Activated CD4-positive, alpha-beta T cell treated with anti-CD3 and anti-CD28 coated beads, Interleukin-2, amount 10 ng/mL, durations not matched to agents 24 days and 14 days (primary cell): ENCODE data around the gene SLC22A23. TPM values are rescaled to one million over a fixed set of nuclear protein-coding genes. Genes with fewer than 3 reads are reported as not detected.

ENCODE experiments used
- DNase-seq: peaks from one replicate; pipeline ENCODE4 v3.0.0; 2022
- H3K27ac Mint-ChIP-seq: one replicate; pipeline ENCODE4 v1.8.0; 2022; ENCODE audit warnings: mild to moderate bottlenecking, mixed read lengths
- H3K27me3 Mint-ChIP-seq: one replicate; pipeline ENCODE4 v1.8.0; 2022; ENCODE audit warnings: mixed read lengths
- H3K36me3 Mint-ChIP-seq: one replicate; pipeline ENCODE4 v1.8.0; 2022; ENCODE audit warnings: low read depth, mild to moderate bottlenecking, mixed read lengths
- H3K4me1 Mint-ChIP-seq: one replicate; pipeline ENCODE4 v1.8.0; 2021; ENCODE audit warnings: mixed read lengths
- H3K4me3 Mint-ChIP-seq: one replicate; pipeline ENCODE4 v1.8.0; 2022; ENCODE audit warnings: mild to moderate bottlenecking, moderate library complexity, mixed read lengths
- H3K9me3 Mint-ChIP-seq: one replicate; pipeline ENCODE4 v1.8.0; 2021; ENCODE audit warnings: mixed read lengths
- intact Hi-C: fragments of 100-400 bp; cut with micrococcal nuclease; formaldehyde crosslinking; loops from one replicate; pipeline ENCODE4 v1.15.1; 2023
- total RNA-seq: library from RNA; stranded (reverse); gene quantifications from 2 replicates; pipeline ENCODE4 v1.2.3, GENCODE V29; 2022

SLC22A23 gene
- total RNA-seq, 1 donor from 2014 or later, result 0.12 TPM

DNA sequence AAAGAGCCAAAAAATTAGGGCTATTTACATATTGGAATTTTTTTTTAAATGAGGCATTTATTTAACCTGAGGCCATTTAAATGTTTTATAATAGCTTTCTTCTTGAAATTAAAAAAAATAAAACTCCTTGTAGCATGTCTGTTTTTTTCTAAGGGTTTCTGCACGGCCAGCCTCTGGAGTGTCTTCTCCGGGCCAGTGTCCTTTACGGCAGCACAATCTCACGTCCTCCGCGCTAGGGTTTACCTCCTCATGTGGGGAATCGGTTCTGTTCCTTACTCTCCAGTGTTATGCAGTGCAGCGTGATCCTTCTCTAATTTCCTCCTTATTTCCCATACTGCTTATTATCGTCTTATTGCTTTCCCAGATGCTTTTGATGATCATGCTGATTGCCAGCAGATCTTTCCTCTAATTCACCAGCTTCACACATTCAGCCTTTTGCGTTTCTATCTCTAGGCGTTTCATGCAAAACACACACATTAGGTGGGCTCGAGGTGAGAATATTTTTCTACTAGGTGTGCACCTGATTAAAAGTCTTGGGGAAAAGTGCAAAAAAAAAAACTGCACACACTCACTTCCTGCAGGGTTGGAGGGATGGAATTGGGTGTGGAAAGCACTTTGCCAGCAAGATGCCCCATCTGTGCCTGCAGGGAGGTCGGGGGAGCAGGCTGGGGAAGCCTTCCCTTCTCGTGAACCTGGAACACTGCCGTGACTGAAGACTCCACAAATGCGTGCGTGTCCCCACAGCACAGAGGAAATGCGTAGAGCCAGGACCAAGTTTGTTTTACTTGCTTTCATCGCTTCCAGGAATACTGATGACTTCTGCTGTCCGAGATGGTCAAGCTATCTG lies 142.0 kb downstream of the SLC22A23 start:
- intact Hi-C loops, result no loop called here
- peaks cover 13% of the 10 kb centered on the region for H3K4me1 Mint-ChIP-seq
- H3K27me3 Mint-ChIP-seq, result peaks cover 27% of the 10 kb centered on the region
- H3K27ac Mint-ChIP-seq, result no peak overlapping the region
- no peaks in the 10 kb centered on the region for H3K36me3 Mint-ChIP-seq
- H3K4me3 Mint-ChIP-seq, result no peak overlapping the region
- DNase-seq, result no peak
- no peaks in the 10 kb centered on the region for H3K9me3 Mint-ChIP-seq

DNA sequence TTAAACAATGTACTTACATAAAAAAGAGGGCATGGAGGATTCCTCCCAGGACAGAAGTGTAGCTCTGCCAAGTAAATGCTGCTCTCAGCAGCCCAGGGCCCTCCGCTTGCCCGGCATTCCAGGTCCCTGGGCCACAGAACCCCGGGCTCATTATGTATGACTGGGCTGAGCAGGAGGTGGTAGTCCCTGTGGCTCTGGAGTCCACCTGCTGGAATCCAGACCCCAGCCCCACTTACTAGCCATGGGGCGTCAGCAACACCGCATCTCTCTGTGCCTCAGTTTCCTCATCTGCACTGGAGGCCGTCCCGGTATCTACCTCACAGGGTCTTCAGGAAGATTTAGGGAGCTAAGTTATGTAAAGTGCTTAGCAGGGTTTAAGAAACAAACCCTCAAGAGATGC lies 142.7 kb downstream of the SLC22A23 start:
- intact Hi-C loops, result no loop called here
- no peak for DNase-seq
- H3K27me3 Mint-ChIP-seq, result peaks cover 21% of the 10 kb centered on the region
- no peaks in the 10 kb centered on the region for H3K9me3 Mint-ChIP-seq
- peaks cover 13% of the 10 kb centered on the region for H3K4me1 Mint-ChIP-seq
- no peaks in the 10 kb centered on the region for H3K36me3 Mint-ChIP-seq
- no peak overlapping the region for H3K4me3 Mint-ChIP-seq
- H3K27ac Mint-ChIP-seq, result no peak overlapping the region

DNA sequence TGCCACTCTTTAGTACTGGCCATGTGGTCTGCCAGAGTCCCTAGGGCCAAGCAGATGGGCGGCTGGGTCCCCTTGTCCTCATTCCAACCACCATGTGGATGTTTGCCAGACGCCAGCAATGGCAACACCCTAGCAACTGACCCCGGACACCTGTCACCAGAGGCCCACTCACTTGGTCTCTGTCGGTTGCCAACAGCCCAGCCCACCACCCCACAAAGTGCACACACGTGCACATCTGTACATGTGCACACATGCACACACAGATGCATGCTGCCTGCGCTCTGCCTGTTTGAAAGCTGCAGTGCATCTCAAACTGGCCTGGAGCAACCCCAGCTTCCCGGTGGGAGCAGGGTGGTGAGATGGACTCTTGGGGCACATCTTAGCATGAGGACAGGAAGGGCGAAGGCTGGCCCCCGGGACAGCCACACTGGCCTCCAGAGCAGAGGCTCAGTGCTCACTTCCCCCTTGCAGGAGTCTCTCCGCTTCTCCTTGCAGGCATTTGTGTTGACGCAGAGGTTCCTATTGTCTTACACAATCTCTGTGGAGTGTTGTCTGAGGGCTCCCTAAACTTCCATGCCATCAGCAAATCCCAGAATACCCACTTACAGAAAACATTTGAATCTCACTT lies 144.1 kb downstream of the SLC22A23 start:
- Mint-ChIP-seq H3K36me3 (no peaks in the 10 kb centered on the region), H3K4me3 (no peak overlapping the region), H3K27ac (no peak overlapping the region), H3K4me1 (peaks cover 2% of the 10 kb centered on the region), H3K27me3 (peaks cover 10% of the 10 kb centered on the region), H3K9me3 (no peaks in the 10 kb centered on the region)
- no peak for DNase-seq
- intact Hi-C loops, result no loop called here

DNA sequence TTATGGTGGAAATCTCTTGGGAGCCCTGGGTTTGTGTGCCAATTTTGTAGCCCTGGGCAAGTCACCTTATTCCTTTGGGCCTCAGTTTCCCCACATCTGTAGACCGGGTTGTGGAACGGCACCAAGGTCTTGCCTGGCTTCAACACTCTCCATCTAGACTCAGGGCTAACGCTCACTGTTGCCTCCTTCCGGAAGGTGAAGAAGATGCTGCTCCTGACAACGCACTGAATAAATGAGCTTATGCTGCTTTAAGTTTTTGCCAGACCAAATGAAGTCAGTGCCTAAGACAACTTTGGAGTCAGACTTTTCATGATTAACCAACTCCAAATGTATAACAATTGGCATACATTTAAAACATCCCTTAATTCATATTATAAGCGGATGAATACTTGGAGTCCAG lies 145.0 kb downstream of the SLC22A23 start:
- no peak for DNase-seq
- Mint-ChIP-seq H3K36me3 (no peaks in the 10 kb centered on the region), H3K4me1 (no peaks in the 10 kb centered on the region), H3K27me3 (peaks cover 2% of the 10 kb centered on the region), H3K27ac (no peak overlapping the region), H3K4me3 (no peak overlapping the region), H3K9me3 (no peaks in the 10 kb centered on the region)
- intact Hi-C loops, result no loop called here

DNA sequence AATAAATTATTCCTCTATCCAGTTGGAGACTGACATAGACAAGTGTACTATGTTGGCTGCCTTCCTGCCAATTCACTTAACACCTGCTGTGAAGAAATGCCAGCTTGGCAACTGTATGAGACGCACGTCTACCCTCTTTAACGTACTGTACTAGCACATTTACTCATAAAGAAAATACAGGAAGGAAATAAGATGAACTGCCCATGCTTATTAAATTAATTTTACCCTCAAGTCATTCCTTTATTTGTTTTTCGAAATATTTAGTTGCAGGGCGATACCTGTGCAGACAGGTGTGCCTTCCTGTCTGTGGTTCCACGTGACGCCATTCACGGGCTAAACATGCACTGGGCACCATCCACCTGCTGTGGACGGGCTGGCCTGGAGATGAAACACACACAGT lies 146.1 kb downstream of the SLC22A23 start:
- no peaks in the 10 kb centered on the region for H3K4me1 Mint-ChIP-seq
- no peak overlapping the region for H3K4me3 Mint-ChIP-seq
- no peaks in the 10 kb centered on the region for H3K27me3 Mint-ChIP-seq
- no peaks in the 10 kb centered on the region for H3K9me3 Mint-ChIP-seq
- intact Hi-C loops, result no loop called here
- no peak overlapping the region for H3K27ac Mint-ChIP-seq
- no peak for DNase-seq
- H3K36me3 Mint-ChIP-seq, result no peaks in the 10 kb centered on the region

DNA sequence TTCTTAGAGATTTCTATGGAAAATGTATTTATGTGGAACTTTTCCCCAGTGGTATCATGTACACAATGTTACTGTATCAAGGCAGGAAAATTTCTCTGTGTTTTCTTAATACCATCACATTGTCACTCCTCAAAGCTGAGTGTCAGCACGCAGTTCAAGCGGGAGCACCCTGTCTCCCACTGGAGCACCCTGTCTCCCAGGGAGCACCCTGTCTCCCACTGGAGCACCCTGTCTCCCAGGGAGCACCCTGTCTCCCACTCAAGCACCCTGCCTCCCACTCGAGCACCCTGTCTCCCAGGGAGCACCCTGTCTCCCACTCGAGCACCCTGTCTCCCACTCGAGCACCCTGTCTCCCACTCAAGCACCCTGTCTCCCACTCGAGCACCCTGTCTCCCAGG lies 146.8 kb downstream of the SLC22A23 start:
- DNase-seq, result no peak
- intact Hi-C loops, result no loop called here
- H3K36me3 Mint-ChIP-seq, result no peaks in the 10 kb centered on the region
- H3K4me3 Mint-ChIP-seq, result no peak overlapping the region
- H3K27ac Mint-ChIP-seq, result no peak overlapping the region
- H3K4me1 Mint-ChIP-seq, result no peaks in the 10 kb centered on the region
- H3K27me3 Mint-ChIP-seq, result no peaks in the 10 kb centered on the region
- H3K9me3 Mint-ChIP-seq, result peaks cover 4% of the 10 kb centered on the region

DNA sequence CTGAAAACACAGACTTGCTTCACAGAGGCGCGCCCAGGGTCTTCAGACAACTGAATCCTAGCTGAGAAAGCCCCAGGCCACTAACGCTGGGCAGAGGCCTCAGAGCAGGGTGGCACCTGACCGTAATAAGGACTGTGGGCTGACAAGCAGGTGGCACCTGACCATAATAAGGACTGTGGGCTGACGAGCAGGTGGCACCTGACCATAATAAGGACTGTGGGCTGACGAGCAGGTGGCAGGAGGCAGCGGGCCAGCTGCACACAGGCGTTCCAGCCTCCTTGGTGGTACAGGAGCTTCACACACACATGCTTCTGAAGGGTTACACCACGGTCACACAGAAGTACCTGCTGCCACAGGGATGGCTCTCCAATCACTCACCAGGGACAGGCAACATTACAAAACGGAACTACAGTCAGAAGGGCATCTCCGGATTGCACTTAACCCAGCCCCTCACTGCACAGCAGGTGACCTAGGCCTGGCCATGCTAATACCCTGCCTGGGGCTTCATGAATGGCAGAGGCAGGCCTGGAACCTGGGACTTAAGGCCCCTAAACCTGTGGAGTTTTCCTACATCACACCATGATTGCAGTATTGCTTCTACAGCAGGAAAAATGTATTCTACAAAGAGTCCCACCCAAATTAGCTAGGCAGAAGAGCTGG lies 147.3 kb downstream of the SLC22A23 start:
- Mint-ChIP-seq H3K4me3 (no peak overlapping the region), H3K36me3 (no peaks in the 10 kb centered on the region), H3K27ac (no peak overlapping the region), H3K4me1 (no peaks in the 10 kb centered on the region), H3K27me3 (no peaks in the 10 kb centered on the region), H3K9me3 (peaks cover 4% of the 10 kb centered on the region)
- intact Hi-C loops, result no loop called here
- DNase-seq, result no peak

DNA sequence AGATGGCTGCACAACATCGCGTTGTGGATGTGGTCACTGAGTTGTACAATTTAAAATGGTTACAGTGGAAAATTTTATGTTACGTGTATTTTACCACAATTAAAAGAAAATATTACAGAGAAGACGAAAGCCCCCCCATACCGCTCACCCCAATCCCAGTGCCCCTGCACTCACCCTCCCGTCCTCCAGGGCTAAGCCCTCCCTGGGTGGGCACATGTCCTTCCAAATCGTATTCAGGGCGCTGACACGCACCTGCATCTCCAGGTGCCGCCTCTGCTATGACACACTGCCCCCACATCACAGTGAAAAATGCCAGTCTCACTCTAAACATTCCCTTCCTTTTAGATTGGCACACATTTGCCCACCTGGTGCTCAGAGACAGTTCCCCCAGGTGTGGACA lies 148.7 kb downstream of the SLC22A23 start:
- no peaks in the 10 kb centered on the region for H3K4me1 Mint-ChIP-seq
- no peak overlapping the region for H3K27ac Mint-ChIP-seq
- no peaks in the 10 kb centered on the region for H3K36me3 Mint-ChIP-seq
- H3K9me3 Mint-ChIP-seq, result peaks cover 4% of the 10 kb centered on the region
- intact Hi-C loops, result no loop called here
- no peaks in the 10 kb centered on the region for H3K27me3 Mint-ChIP-seq
- no peak overlapping the region for H3K4me3 Mint-ChIP-seq
- no peak for DNase-seq

DNA sequence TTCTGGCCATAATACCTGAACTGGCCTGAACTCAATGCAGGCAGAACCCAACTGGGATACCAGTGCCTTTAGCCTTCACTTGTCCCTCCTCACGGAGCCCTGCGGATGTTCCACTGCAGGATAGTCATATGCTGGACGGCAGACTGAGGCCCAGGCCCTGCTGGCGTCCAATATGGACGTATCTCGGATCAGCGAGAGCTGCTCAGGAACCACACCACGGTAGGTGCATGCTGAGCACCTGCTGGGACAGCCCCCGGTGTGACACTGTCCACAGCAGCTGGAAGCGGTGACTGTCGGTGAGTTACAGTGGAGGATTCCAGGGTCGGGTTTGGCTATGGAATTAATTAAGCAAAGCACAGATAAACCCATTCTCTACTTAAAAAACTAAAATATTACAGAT lies 149.4 kb downstream of the SLC22A23 start:
- H3K27ac Mint-ChIP-seq, result no peak overlapping the region
- H3K9me3 Mint-ChIP-seq, result peaks cover 4% of the 10 kb centered on the region
- no peak overlapping the region for H3K4me3 Mint-ChIP-seq
- DNase-seq, result no peak
- intact Hi-C loops, result no loop called here
- H3K36me3 Mint-ChIP-seq, result no peaks in the 10 kb centered on the region
- peaks cover 4% of the 10 kb centered on the region for H3K27me3 Mint-ChIP-seq
- H3K4me1 Mint-ChIP-seq, result no peaks in the 10 kb centered on the region

DNA sequence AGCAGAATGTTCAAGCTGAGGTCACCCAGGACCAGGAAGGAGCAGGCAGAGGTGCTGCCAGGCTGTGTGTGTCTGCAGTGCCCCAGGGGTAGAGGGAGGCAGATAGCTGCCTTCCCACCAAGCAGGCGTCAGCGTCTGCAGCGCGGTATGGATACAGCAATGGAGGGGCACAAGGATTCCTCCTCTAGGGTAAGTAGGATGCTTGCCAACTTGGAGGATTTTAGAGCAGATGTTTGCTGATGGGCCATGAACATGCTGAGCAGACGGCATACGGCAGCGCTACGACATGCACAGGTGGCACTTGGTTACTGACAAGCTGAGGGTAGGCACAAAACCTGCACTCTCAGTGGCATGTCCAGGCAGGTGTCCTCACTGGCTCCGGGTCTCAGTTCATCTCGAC lies 150.0 kb downstream of the SLC22A23 start:
- Mint-ChIP-seq H3K36me3 (no peaks in the 10 kb centered on the region), H3K4me1 (no peaks in the 10 kb centered on the region), H3K4me3 (no peak overlapping the region), H3K27ac (no peak overlapping the region), H3K27me3 (peaks cover 4% of the 10 kb centered on the region), H3K9me3 (peaks cover 4% of the 10 kb centered on the region)
- no peak for DNase-seq
- intact Hi-C loops, result no loop called here

DNA sequence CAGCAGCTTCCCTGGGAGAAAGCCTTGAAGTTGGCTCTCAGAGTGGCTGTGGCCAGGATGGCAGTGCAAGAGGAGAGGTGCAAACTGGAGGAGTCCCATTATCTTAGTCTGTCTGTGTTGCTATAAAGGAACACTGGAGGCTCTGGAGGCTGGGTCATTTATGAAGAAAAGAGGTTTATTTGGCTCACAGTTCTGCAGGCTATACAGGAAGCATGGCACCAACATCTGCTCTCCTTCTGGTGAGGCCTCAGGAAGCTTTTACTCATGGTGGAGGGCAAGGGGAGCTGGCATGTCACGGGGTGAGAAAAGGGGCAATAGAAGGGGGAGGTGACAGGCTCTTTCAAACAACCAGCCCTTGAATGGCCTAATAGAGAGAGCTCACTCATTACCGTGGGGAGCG lies 151.0 kb downstream of the SLC22A23 start:
- H3K27me3 Mint-ChIP-seq, result peaks cover 8% of the 10 kb centered on the region
- no peak overlapping the region for H3K27ac Mint-ChIP-seq
- H3K9me3 Mint-ChIP-seq, result peaks cover 4% of the 10 kb centered on the region
- no peak overlapping the region for H3K4me3 Mint-ChIP-seq
- intact Hi-C loops, result no loop called here
- DNase-seq, result no peak
- no peaks in the 10 kb centered on the region for H3K4me1 Mint-ChIP-seq
- no peaks in the 10 kb centered on the region for H3K36me3 Mint-ChIP-seq

DNA sequence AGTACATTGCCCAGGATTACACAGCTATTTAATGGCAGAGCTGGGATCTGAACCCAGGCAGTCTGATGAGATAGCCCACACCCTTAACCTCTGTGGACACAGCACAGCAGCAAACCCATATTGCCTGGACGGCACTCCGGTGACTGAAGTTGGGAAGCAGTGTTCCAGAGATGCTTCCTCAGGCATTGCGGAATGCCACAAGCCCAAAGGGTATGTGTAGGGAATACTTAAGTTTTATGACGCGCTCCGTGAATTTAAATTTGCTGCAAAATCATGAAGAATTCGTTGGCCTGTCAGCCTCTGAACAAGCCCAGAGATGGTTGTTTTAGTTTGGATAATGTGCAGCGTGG lies 151.7 kb downstream of the SLC22A23 start:
- DNase-seq, result no peak
- Mint-ChIP-seq H3K4me3 (no peak overlapping the region), H3K9me3 (peaks cover 4% of the 10 kb centered on the region), H3K27ac (no peak overlapping the region), H3K4me1 (no peaks in the 10 kb centered on the region), H3K36me3 (no peaks in the 10 kb centered on the region), H3K27me3 (peaks cover 8% of the 10 kb centered on the region)
- intact Hi-C loops, result no loop called here

DNA sequence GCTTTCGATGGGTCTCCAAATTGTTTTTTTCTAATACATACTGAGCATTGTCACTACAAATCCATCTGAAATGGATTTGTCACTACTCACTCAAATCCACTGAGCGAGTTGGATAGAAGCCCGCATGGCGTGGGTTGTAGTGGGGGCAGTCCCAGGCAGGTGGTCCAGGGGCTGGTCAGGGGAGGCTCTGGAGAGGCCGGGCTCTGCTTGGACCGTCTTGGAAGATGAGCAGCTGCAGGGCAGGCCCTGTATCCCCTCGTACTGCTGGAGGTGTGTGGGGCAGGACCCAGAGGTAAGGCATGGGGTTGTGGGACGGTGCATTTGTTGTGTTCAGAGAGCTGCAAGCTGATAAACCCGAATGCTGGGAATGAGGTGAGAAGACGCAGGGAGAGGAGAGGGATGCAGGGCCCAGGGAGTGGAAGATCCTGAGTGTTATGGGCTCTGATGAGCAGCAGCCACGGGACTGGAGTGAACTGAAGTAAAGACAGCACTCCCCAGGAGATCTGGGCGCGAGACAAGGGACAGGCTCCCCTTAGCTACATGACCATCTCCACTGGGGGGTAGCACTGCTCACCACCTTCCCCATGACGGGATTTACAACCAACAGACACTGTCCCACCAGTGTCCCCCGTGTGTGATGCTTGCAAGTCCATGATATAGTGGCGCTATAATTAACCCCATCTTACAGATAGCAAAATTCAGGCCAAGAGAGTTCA lies 152.2 kb downstream of the SLC22A23 start:
- no peak overlapping the region for H3K4me3 Mint-ChIP-seq
- H3K9me3 Mint-ChIP-seq, result peaks cover 4% of the 10 kb centered on the region
- no peak overlapping the region for H3K27ac Mint-ChIP-seq
- H3K36me3 Mint-ChIP-seq, result no peaks in the 10 kb centered on the region
- intact Hi-C loops, result no loop called here
- H3K4me1 Mint-ChIP-seq, result no peaks in the 10 kb centered on the region
- no peak for DNase-seq
- peaks cover 8% of the 10 kb centered on the region for H3K27me3 Mint-ChIP-seq
